ENCODE measurements around the gene TMEM120A.

Gene TMEM120A

DNA sequence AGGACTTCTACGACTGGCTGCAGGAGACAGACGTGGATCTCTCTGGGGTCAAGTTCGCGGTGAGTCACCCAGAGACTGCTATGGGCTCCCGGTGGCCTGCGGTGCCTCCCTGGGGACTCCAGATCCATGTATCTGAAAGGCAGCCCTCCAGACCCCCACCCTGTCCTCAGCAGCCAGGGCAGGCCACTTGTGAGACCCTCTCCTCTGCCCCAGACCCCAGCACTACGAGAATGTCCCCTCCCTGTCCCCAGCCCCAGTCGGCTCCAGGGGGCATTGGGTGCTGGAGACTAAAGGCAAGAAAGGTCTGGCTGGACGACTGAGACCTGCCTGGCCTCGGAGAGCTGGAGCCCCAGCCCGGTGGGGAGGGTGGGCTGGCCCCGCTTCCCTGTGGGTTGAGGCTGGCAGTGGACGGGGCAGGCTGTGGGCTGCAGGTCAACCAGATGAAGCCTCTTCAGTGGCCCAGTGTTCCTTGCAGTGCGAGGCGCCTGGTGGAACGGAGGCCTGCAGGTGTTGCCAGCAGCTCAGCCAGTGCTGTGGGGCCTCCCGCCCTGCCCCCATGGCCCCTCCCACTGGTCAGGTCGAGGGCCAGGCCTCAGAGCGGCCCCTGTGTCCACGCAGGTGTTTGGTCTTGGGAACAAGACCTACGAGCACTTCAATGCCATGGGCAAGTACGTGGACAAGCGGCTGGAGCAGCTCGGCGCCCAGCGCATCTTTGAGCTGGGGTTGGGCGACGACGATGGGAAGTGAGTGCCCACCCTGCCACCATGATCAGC lies 13.8 kb downstream of the TMEM120A start:
- DNase-seq (ENCODE audit: low spot score): peak; percentile 20

DNA sequence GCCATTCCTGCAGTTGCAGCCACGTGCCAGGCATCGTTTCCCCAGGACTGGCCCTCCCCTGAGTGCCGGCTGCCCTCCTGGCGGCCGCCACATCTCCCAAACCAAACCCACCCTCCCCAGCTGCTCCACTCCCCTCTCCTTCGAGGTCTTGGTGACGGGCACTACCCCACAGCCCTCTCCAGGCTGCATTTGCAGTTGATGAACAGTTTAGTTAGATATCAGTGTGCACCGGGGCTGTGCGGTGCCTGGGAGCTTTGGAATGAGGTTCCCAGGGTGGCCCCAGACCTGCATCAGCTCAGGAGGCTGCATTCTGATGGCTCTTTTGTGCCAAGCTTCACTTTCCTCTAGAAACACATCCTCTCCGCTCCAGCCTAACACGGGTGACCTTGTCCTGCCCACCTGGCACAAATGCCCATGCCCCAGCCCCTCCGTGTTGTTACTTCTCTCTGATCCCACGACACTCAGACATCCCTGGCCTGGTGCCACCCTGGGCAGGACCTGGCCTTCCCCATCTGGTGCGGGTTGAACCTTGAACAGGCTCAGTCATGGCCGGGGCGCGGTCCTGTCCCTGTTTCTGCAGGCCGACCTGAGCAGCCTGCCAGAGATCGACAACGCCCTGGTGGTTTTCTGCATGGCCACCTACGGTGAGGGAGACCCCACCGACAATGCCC lies 14.5 kb downstream of the TMEM120A start:
- no peak for DNase-seq (ENCODE audit: low spot score)

DNA sequence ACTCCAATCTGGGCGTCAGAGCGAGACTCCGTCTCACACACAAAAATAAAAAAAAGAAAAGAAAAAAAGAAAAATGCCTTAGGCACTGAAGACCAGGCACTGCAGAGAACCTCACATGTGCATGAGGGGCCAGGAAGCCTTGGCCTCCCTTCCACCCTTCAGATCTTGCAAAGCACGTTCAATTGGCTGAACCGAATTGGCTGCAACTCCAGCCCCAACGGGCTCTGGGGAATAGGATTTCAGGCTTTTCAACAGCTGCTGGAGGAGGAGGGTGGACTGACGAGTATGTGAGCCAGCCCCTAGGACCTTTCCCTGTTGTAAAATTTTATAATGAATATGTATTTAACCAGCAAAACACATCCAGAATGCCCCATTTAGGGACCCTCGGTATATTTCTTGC lies 16.7 kb downstream of the TMEM120A start:
- peak; percentile 19 for DNase-seq (ENCODE audit: low spot score)

DNA sequence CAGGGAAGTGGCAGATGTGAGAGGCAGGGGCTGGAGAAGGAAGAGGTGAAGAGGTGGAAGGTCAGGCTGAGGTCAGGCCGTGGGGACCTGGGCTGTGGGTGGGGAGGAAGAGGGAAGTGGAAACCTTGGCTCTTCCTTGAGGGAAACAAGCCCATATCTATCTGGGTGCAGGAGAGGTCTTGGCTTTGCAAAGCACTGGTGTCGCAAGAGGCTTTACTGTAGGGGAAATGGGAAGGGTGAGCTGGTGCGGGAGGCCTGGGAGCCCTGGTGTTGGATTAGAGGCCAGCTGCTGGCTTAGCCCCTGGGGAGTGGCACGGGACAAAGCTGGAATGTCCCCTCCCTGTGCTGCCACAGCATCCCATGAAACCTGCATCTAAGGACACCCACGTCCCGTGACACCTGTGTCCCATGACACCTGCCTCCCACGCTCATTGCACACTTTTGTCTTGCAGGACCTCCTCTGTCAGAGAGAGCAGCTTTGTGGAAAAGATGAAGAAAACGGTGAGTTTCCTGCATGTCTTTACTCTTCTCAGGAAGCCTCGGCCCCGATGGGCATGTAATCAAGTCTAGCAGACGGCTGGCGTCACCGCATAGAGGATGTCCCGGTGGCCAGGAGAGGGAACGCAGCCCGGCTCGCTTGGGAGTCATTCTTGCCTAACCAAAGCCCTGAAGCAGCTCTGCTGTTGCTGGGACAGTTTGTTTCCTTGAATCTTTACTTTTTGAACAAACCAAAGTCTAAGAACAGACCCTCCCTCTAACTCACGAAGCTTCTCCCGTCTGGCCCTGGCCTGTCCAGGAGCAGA lies 22.2 kb downstream of the TMEM120A start:
- peak; percentile 28 for DNase-seq (ENCODE audit: low spot score)

DNA sequence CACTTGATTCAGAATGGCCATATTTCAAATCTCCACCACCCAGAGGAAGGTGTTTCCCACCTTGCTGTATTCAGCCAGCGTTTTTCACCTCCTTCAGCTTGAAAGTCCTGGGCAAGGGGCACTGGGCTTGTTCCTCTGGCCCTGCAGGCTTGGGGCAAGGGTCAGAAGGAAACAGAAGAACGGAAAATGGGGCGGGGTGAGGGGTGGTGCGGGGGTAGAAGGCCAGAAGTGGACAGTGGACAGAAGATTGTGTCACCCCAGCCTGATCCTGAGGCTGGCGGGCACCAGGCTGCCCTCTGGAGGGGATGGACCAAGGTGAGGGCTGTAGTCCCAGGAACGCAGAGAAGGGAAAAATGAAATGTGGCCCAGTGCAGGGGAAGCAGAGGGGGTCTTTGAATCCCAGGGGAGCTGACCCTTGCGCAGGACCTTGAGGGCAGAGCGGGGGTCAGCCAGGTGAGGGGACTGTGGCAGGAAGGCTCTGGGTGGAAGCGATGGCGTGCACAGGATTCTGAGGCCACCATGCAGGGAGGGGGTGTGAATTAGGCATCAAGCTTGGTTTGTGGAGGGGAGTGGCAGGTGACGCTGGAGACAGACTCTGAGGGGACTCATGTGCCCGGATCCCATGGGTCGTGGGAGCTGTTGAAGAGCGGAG lies 23.0 kb downstream of the TMEM120A start:
- no peak for DNase-seq (ENCODE audit: low spot score)

DNA sequence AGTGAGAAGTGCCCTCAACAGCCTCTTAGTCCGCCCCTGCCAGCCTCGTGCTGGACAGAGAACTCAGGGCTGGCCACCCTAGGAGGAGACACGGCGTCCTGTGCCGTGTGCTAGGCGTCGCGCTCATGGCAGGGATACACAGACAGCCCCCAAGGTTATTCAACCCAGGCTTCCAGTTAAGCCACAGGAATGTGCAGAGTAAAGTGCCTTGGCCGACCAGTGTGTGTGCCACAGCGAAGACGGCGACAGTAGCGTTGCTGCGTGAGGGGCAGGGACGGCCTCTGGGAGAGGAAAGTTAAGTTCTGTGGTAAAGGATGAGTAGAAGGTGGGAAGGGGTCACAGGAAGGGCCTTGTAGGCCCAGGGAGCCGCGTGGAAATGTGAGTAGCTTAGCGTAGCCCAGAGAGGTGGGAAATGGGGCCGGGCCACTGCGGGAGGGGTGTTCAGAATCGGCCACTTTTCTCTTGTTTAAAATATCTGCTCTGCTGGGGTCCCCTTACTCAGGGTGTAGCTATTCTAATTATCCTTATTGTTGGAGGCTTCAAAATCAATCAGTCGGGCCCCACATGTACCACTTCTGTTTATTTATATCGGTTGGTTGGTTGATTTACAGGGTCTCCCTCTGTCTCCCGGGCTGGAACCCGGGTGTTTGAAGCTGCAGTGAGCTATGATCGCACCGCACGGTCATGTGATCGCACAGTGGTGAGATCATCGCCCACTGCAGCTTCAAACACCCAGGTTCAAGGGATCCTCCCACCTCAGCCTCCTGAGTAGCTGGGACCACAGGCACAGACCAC lies 24.5 kb downstream of the TMEM120A start:
- no peak for DNase-seq (ENCODE audit: low spot score)

DNA sequence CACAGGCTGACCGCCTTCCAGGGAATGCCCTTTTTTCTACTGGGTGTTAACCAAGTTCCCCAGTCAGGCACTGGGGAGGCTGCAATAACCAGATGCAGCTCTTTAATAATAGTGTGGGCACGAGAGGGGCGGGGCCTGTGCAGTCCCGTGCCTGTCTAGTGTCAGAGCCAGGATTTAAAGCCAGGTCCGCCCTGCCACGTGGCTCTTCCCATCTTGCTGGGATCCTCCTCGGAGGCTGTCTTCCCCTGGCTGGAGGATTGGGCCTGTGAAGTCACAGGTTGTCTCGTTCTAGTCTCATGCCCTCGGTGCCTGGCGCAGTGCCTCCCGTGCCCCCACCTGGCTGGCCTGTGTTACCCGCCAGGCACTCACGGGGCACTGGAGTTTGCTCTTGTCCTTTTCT lies 25.2 kb downstream of the TMEM120A start:
- DNase-seq (ENCODE audit: low spot score): peak; percentile 29

DNA sequence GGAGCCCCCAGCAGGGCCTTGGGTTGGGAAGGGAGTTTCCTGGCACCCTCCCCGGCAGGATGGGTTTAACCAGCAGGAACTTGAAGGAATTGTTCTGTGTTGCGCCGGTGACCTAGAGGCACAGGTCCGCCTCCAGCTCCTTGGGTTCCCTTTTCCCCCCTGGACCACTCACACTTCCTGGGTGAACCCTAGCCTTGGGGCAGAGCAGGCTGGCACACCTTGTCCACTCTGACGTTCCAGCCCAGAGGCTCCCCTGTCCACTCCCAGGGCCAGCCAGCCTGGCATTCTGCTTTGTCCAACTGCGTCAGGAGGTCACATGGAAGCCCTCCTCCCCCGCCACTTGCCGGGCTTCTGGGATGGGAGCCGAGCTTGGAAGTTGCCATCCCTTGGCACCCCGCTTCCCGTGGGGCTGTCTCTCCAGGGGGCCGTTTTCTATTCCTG lies 25.8 kb downstream of the TMEM120A start:
- no peak for DNase-seq (ENCODE audit: low spot score)

DNA sequence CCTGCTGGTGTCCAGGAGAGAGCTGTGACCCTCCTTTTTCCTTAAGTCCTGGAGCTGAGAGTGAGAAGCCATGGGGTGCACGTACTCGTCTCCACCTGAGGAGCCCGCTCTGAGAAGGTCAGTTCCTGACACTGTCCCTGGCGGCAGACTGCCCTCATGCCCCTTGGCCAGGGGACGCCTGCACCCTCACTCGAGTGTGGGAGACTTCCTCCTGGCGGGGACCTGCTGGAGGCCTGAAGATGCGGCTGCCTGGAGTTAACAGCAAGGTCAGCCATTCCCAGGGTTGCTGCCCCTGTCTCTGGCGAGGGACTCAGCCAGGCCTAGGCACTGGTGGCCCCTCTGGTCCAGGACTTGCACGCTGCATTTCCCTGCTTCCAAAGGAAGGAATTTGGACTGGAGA lies 26.4 kb downstream of the TMEM120A start:
- no peak for DNase-seq (ENCODE audit: low spot score)

DNA sequence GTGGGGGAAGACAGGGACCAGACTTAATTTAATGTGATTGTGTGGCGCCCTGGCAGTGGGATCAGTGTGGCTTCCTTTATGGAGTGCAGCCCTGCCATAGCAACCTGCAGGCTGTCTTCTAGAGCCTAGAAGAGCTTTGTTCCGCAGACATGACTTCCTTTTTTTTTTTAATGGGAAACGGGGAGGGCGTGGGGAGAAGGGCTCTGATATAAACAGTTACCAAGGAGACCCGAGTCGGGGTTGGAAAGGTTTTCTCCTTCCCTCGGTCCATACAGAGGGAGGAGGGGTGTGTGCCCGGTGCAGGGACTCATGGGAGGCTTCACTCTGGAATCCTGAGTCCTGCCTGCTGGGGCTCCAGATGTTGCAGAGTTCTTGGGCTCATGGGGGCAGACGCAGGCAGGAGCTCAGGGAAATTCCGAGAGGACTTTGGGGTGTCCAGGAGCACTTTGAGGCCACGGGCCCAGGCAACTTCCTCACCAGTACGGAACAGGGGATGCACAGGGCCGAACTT lies 26.9 kb downstream of the TMEM120A start:
- DNase-seq (ENCODE audit: low spot score): peak; percentile 18

DNA sequence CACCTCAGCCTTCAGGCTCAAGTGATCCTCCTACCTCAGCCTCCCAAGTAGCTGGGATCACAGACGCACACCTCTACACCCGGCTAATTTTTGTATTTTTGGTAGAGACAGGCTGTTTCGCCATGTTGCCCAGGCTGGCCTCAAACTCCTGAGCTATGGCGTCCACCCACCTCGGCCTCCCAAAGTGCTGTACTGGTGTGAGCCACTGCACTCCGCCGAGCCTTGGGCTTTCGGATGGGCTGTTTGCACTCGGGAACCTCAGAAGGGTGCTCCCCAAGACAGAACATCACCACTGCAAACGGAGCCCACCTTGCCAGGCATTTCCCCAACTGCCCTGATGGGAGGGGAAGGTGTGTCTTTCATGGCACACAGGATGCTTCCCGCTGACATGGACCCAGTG lies 27.3 kb downstream of the TMEM120A start:
- DNase-seq (ENCODE audit: low spot score): no peak

DNA sequence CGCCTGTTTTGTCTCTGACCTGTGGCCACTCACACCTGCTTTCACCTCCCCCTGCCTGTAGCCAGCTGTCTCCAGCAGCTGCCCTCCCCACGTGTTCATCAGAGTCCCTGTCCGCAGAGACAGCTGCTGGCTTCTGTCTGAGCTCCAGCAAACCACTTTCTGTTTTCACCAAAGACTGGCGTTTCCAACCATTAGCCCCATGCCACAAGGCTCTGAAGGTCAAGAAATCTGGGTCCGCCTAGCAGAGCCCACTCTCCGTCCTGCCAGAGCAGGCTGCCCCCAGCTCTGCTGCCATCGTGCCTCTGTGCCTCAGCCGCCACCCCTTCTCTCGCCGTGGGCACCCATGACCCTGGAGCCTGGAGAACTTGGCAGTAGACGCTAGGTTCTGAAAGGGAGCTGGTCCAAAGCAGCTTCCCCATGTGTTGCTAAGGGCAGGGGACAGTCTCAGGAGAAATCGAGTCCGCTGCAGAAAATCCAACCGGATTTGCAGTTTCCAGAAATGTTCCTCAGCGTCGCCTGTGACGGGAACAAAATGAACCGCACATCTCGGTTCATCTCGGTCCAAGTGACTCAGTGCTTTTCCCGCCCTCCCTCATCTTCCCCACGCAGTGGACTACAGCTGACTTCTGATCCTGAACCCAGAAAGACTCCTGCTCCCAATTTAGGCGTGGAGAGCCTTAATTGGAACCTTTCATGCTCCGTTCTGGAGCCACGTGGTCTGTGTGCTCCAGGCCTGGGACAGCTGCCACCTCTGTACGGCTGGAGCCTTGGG lies 28.0 kb downstream of the TMEM120A start:
- peak; percentile 50 for DNase-seq (ENCODE audit: low spot score)

DNA sequence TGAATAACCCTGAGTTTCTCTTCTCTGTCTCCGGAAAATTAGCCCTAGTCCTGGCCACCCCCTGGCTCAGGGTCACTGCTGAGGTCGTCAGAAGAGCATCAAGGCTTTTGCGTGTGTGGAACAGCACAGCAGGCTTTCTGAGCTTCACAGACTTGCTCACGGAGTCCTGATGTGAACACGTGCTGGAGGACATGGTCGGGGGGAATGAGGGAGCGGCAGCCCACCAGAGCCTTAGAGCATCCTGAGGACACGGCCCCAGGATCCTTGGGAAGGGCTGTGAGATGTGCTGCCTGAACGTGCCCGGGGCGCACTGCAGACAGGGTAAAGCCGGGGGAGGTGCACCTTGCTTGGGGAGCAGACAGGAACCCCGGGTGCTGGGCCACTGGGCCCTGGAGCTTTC lies 28.8 kb downstream of the TMEM120A start:
- no peak for DNase-seq (ENCODE audit: low spot score)

DNA sequence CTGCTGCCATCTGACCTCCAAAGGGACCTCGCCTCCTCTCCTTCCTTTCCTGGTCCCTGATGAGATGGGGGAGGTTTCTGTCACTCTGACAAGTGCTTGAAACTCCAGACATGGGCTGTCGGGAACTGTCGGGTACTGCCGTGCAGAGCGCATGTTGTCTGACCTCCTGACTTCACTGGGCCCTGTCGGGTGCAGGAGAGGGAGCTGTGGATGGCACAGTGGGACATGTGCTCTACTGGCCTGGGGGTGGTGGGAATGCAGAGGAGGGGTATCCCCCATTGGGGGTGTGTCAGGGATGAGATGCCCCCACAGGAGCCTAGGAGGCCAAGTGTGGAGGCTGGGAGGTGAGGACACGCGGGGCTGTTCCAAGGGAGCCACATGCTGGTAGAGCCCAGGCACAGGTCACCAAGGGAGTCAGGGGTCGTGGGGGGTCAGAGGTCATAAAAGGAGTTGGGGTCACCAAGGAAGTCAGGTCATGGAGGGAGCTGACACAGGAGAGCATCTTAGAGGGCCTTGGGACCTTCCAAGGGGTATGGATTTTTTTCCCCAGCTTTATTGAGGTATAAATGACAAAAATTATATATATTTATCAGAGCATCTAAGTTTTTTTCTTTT lies 30.9 kb downstream of the TMEM120A start:
- peak; percentile 61 for DNase-seq (ENCODE audit: low spot score)

DNA sequence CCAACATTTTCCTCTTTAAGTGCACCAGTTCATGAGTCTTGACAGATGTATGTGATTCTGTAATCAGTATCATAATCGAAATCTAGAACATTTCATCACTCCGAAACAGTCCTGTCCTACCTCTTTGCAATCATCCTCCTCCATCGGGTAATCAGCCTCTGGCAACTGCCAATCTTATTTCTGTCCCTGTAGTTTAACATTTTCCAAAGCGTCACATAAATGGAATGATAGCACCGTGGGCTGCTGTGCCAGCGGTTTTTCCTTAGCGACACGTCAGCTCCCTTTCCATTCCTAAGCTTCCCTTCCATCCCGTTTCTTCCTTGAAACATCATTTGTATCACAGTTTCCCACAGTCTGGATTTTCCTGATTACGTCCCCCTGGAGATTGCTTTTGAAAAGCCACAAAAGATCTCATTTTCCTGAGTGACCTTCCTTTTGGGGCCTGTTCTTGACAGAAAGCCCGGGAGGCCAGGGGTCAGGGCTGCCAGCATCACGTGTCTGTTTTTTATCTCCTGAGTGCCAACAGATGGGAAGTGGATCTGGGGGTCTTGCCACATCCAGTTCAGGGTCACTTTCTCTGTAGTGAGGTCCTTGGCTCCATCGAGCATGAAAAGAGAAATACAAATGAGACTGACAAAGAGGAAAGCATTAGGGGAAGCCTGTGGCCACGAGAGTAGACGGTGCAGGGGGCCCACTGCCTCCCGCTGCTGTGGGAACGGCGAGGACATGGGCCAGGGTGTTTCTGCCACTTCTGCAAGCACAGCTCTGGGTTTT lies 31.6 kb downstream of the TMEM120A start:
- DNase-seq (ENCODE audit: low spot score): peak; percentile 93

DNA sequence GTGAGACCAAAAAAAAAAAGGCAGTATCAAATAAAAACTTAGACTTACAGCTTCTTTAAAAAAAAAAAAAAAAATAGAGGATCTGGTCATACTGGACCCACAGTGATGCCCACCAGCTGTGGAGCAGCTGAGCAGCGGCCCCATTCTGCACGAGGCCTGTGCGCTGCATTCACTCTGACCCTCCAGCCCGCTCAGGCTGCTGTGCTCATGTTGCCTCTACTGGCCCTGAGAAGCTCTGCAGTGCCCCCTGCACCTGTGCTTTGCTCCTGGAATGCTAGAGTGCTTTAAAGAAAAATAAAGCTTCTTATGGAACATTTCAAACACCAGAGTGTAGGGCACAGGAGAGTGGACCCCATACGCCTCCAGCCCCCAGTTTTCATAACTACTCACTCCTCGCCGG lies 33.2 kb downstream of the TMEM120A start:
- no peak for DNase-seq (ENCODE audit: low spot score)

DNA sequence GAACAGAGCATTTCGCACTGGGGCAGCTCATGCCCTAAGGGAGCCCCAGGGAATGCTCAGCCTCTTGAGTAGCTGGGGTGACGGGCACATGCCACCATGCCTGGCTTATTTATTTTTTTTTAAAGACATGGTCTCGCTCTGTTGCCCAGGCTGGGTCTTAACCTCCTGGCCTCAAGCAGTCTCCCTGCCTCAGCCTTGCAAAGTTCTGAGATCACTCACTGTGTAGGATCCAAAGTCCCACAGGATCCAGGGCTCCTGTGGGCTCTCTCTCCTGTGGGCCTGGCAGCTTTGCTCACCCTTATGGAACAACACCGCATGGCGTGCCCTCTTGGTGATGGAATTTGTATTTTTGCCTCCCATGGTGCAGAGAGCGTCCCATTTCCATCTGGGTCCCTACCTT lies 34.0 kb downstream of the TMEM120A start:
- no peak for DNase-seq (ENCODE audit: low spot score)

DNA sequence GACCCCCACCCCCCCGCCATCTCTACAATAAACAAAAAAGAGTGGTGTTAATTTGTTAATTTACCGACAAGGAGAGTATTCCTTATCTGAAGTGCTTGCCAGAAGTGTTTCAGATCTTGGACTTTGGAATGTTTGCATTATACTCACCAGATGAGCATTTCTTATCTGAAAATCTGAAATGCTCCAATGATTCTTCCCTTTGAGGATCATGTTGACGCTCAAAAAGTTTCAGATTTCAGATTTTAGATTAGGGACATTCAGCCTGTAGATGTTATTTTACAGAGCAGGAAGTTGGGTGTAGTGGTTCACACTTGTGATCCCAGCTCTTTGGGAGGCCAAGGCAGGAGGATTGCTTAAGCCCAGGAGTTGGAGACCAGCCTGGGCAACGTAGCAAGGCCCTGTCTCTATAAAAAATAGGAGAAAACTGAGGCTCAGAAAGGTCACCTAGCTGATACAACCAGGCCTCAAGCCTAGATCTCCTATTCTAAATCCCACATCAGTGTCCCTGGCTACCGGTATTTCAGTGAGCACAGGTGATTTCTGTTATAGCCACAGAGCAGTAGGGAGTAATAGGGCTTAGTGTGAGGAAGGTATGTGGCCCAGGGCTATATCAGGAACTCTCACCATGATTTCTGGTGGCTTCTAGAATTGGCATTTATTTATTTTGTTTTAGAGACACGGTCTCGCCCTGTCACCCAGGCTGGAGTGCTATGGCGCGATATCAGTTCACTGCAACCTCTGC lies 35.4 kb downstream of the TMEM120A start:
- no peak for DNase-seq (ENCODE audit: low spot score)

Measured in hepatic stellate cell (primary cell).